ENCODE data around the gene RBM4. TPM values are rescaled to one million over a fixed set of nuclear protein-coding genes. Genes with fewer than 3 reads are reported as not detected.

Gene RBM4
- total RNA-seq, 1 donor from 2014 or later = 131 TPM

DNA sequence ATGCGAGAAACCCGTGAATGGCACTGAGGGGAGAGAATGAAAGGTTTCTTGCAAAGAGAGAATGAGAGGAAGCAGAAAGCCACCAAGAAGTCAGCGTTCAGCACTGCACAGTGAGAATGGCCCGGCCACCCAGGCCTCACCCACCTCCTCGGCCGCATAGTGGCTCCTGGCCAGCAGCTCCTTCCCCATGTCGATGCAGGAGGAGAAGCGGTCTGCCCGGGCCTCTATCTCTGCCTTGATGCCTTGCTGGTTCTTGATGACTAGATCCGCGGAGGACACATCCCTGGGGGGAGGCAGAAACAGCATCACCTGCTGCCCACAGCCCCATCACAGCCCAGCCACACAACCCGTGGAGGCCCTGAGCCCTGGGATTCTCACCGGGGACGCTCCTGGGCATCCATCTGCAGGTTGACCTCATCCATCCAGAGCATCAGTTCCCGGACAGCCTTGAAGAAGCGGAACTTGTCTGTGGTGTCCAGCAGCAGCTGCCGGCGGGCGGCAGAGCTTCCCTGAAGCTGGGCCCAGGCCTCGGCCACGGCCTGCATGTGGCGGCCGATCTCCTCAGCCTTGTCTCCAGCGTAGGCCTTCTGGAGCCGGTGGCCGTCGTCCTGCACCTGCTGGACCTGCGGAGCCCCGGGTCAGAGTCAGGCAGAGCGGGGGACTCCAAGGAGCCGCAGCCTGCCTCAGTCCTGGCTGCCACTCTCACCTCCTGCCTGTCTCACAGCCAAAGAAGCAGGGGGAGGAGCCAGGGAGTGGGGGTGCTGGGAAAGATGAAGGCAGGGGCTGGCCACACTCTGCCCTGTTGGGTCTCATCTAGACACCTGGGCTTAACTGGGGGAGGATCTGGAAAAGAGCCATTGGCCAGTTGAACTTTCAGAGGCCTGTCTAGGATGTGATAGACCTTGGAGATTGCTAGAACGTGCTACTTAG is 51.4 kb downstream of the RBM4 start:
- DNase-seq (ENCODE audit: low spot score) = no peak
- Mint-ChIP-seq H3K4me1 (ENCODE audit: low read depth) (no peaks in the 10 kb centered on the region), H3K9me3 (no peaks in the 10 kb centered on the region), H3K27ac (no peak overlapping the region), H3K36me3 (ENCODE audit: low read depth) (no peaks in the 10 kb centered on the region), H3K27me3 (ENCODE audit: insufficient read depth) (peaks cover 2% of the 10 kb centered on the region), H3K4me3 (no peak overlapping the region)
- intact Hi-C loops (cut with micrococcal nuclease) = no loop called here

DNA sequence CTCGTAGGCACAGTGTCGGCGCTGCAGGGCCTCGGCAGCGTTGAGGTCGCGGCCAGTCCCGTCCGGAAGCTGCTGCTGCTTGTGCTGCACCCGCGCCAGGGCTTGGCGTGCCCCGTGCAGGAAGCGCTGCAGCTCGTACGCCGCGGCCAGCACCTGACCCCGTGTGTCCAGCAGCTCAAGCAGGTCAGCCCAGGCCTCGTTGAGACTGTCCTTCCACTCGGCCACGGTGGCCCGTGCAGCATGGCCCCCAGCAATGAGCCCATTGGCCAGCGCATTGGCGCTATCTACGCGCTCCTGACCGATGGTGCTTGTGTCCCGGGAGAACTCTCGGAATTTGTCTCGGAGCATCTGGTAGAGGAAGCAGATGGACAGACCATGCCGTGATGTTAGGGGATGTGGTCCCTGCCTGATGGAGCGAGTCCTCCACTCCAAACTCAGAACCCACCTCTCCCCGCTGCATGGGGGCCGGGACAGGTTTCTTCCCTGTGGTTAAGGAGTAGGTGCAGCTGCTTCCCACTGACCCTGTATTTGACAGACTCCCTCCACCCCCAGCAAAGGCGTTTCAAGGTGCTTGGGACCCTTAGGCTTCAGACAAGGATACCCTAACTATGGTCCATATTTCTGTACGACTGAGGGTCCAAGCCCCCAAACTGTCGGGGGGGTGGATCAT is 52.9 kb downstream of the RBM4 start:
- intact Hi-C loops (cut with micrococcal nuclease) = no loop called here
- H3K9me3 Mint-ChIP-seq = no peaks in the 10 kb centered on the region
- no peaks in the 10 kb centered on the region for H3K36me3 Mint-ChIP-seq (ENCODE audit: low read depth)
- no peak overlapping the region for H3K27ac Mint-ChIP-seq
- no peak for DNase-seq (ENCODE audit: low spot score)
- H3K4me3 Mint-ChIP-seq = no peak overlapping the region
- no peaks in the 10 kb centered on the region for H3K4me1 Mint-ChIP-seq (ENCODE audit: low read depth)
- H3K27me3 Mint-ChIP-seq (ENCODE audit: insufficient read depth) = peaks cover 2% of the 10 kb centered on the region

DNA sequence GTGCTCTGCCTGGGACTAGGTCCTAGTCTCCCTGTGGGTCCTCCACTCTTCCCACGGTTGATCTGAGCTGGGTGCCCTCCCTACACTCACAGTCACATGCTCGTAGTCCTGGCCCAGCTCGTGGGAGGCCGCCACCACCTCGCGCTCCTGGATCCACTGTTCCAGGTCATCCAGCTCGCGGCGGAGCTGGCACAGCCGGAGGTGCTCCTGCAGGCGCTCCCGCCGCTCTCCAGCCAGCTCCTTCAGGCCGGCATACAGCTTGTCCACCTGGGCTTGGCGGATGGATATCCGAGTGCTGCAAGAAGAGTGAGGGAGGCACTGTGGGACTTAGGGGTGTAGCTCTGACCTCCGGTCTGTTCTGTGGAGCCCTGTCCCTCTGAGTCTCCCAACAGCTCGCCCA is 53.9 kb downstream of the RBM4 start:
- Mint-ChIP-seq H3K4me1 (ENCODE audit: low read depth) (no peaks in the 10 kb centered on the region), H3K4me3 (no peak overlapping the region), H3K27ac (no peak overlapping the region), H3K9me3 (no peaks in the 10 kb centered on the region), H3K36me3 (ENCODE audit: low read depth) (no peaks in the 10 kb centered on the region), H3K27me3 (ENCODE audit: insufficient read depth) (peaks cover 2% of the 10 kb centered on the region)
- intact Hi-C loops (cut with micrococcal nuclease) = no loop called here
- no peak for DNase-seq (ENCODE audit: low spot score)

DNA sequence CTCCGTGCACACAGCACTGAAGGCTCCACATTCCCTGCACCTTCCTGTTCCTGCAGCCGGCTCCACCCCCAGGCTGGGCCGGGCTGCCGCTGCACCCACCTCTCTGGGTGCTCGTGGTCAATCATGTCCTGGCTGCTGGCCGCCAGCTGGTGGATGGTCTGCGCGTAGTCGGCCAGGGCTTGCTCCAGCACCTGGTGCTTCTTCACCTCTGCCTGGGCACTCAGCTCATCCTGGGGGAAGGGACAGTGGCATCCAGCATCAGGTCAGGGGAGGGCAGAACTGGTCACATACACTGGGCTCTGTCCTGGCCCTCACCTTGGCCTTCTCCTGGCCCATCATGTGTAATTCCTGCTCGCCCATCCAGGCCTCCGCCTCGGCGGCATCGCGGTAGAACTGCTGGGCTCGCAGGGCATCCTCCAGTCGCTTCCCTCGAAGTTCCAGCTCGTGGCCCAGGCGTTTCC is 54.4 kb downstream of the RBM4 start:
- intact Hi-C loops (cut with micrococcal nuclease) = no loop called here
- Mint-ChIP-seq H3K4me1 (ENCODE audit: low read depth) (no peaks in the 10 kb centered on the region), H3K36me3 (ENCODE audit: low read depth) (no peaks in the 10 kb centered on the region), H3K9me3 (no peaks in the 10 kb centered on the region), H3K27ac (no peak overlapping the region), H3K27me3 (ENCODE audit: insufficient read depth) (peaks cover 2% of the 10 kb centered on the region), H3K4me3 (no peak overlapping the region)
- no peak for DNase-seq (ENCODE audit: low spot score)

DNA sequence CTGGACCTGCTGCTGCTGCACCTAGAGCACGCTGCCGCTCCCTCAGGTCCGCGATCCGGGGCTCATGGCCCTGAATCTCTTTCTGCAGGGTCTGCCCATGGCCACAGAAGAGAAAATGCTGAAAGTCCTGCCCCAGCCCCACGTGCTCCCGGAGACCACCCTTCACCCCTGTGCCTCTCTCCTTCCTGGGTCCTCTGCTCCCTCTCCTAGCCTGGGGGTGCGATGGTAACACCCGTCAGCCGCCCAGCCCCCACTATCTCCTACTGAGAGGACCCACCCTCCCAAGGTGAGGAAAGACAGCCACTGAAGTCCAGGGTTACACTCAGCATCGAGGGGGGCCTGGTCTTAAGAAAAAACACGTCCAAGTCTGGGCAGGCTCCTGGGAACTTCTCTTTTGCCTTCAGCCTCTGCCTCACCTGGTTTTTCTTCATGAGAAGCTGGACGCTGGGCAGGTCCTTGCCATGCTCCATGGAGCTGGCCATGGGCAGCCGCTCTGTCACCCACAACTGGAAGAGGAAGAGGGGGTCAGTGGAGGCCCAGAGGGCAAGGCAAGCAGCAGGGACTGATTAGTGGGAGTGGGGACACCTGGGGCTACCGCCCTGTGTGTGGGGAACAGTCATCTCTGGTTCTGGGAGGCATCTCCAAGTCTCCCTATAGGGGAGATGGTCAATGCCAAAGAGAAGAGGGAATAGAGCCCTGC is 55.0 kb downstream of the RBM4 start:
- Mint-ChIP-seq H3K36me3 (ENCODE audit: low read depth) (no peaks in the 10 kb centered on the region), H3K4me3 (no peak overlapping the region), H3K4me1 (ENCODE audit: low read depth) (no peaks in the 10 kb centered on the region), H3K27me3 (ENCODE audit: insufficient read depth) (peaks cover 2% of the 10 kb centered on the region), H3K27ac (no peak overlapping the region), H3K9me3 (no peaks in the 10 kb centered on the region)
- no peak for DNase-seq (ENCODE audit: low spot score)
- intact Hi-C loops (cut with micrococcal nuclease) = loop anchor here (1.0 to 2.0 kb wide), 5 partner anchors 51 to 378 kb away; a partner anchor contains a TSS

DNA sequence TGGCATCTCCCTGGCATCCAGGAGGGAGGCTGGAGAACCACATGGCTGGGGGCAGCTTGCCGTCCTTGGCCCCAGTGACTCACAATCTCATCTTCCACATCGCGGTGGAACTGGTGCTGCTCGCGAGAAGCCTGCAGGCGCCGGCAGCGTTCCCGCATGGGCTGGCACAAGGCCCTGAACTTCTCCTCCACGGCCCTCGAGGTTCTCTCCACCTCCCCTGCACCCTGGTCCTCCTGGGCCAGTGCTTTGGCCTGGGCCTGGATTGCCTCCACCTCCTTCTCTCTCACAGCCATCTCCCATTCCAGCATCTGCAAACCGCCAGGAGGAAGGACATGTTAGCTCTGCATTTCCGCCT is 55.5 kb downstream of the RBM4 start:
- peaks cover 2% of the 10 kb centered on the region for H3K27me3 Mint-ChIP-seq (ENCODE audit: insufficient read depth)
- H3K27ac Mint-ChIP-seq = no peak overlapping the region
- H3K4me1 Mint-ChIP-seq (ENCODE audit: low read depth) = no peaks in the 10 kb centered on the region
- H3K4me3 Mint-ChIP-seq = no peak overlapping the region
- H3K9me3 Mint-ChIP-seq = no peaks in the 10 kb centered on the region
- DNase-seq (ENCODE audit: low spot score) = no peak
- H3K36me3 Mint-ChIP-seq (ENCODE audit: low read depth) = no peaks in the 10 kb centered on the region
- intact Hi-C loops (cut with micrococcal nuclease) = loop anchor here (1.0 to 2.0 kb wide), 5 partner anchors 51 to 377 kb away; a partner anchor contains a TSS

GRCh38 chr11:66694732-66695207 is 56.3 kb downstream of the RBM4 start:
- Mint-ChIP-seq H3K27ac (no peak overlapping the region), H3K27me3 (ENCODE audit: insufficient read depth) (peaks cover 2% of the 10 kb centered on the region), H3K4me3 (no peak overlapping the region), H3K4me1 (ENCODE audit: low read depth) (no peaks in the 10 kb centered on the region), H3K9me3 (no peaks in the 10 kb centered on the region), H3K36me3 (ENCODE audit: low read depth) (no peaks in the 10 kb centered on the region)
- peak; percentile 69 for DNase-seq (ENCODE audit: low spot score)
- intact Hi-C loops (cut with micrococcal nuclease) = loop anchor here (1.0 to 2.0 kb wide), 5 partner anchors 50 to 377 kb away; a partner anchor contains a TSS

Other genes with a start within 250 kb of the RBM4 start
- not detected in 2 replicates for gene NPAS4, start 217.7 kb upstream of the RBM4 start, total RNA-seq
- gene MRPL11, start 199.9 kb upstream of the RBM4 start, total RNA-seq = 93.0 and 93.6 TPM in 2 replicates
- gene PELI3, start 171.8 kb upstream of the RBM4 start, total RNA-seq = 15.3 and 15.8 TPM in 2 replicates
- gene DPP3, start 158.3 kb upstream of the RBM4 start, total RNA-seq = 102 and 112 TPM in 2 replicates
- gene BBS1, start 128.1 kb upstream of the RBM4 start, total RNA-seq = 18.0 and 18.1 TPM in 2 replicates
- 14.6 and 15.6 TPM in 2 replicates for gene ZDHHC24, start 92.7 kb upstream of the RBM4 start, total RNA-seq
- 0.05 TPM in 1 of 2 replicates, not detected in the other for gene ACTN3, start 91.8 kb upstream of the RBM4 start, total RNA-seq
- 0.71 and 0.73 TPM in 2 replicates for gene CTSF, start 70.1 kb upstream of the RBM4 start, total RNA-seq
- 0.29 and 0.37 TPM in 2 replicates for gene CCDC87, start 45.6 kb upstream of the RBM4 start, total RNA-seq
- 25.3 and 32.1 TPM in 2 replicates for gene CCS, start 45.5 kb upstream of the RBM4 start, total RNA-seq
- 198 and 200 TPM in 2 replicates for gene RBM14, start 22.1 kb upstream of the RBM4 start, total RNA-seq
- gene RBM4B, start 39.2 kb downstream of the RBM4 start, total RNA-seq = 14.3 and 16.6 TPM in 2 replicates
- gene SPTBN2, start 90.5 kb downstream of the RBM4 start, total RNA-seq = 0.91 and 1.1 TPM in 2 replicates
- 30.9 and 34.4 TPM in 2 replicates for gene RCE1, start 204.7 kb downstream of the RBM4 start, total RNA-seq
- gene LRFN4, start 218.4 kb downstream of the RBM4 start, total RNA-seq = 48.4 and 49.6 TPM in 2 replicates